Measurements from ENCODE around the gene MAPT. TPM values are rescaled to one million over a fixed set of nuclear protein-coding genes. Genes with fewer than 3 reads are reported as not detected.

Gene MAPT
- total RNA-seq, 4 donors from 2014 or later = 70.3 to 120 (median 82.8) TPM

DNA sequence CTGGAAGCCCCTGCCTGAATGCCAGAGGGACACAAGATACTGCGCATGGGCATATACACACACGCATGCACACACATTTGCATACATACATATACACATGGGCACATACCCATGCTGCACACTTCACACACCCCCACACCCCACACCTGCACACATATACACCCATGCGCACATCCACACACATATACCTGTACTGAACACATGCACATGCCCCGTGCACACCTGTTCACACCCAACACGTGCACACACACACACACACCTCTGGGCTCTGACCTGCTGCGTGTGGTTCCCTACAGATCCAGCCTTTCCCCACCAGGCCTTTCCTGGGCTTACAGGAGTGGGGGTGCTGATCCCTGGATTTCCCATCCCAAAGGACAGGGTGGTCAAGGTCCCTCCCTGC lies 43.3 kb upstream of the MAPT start:
- Histone ChIP-seq H3K4me1 (peaks cover 0 to 4% of the 10 kb centered on the region in 2 donors), H3K27ac (no peak overlapping the region), H3K4me3 (no peak overlapping the region), H3K9me3 (no peaks in the 10 kb centered on the region), H3K36me3 (no peaks in the 10 kb centered on the region), H3K27me3 (no peaks in the 10 kb centered on the region)
- TF ChIP-seq POLR2A (IDR thresholded peaks at IDR 0.05) = no peak
- TF ChIP-seq, protein P1, sequence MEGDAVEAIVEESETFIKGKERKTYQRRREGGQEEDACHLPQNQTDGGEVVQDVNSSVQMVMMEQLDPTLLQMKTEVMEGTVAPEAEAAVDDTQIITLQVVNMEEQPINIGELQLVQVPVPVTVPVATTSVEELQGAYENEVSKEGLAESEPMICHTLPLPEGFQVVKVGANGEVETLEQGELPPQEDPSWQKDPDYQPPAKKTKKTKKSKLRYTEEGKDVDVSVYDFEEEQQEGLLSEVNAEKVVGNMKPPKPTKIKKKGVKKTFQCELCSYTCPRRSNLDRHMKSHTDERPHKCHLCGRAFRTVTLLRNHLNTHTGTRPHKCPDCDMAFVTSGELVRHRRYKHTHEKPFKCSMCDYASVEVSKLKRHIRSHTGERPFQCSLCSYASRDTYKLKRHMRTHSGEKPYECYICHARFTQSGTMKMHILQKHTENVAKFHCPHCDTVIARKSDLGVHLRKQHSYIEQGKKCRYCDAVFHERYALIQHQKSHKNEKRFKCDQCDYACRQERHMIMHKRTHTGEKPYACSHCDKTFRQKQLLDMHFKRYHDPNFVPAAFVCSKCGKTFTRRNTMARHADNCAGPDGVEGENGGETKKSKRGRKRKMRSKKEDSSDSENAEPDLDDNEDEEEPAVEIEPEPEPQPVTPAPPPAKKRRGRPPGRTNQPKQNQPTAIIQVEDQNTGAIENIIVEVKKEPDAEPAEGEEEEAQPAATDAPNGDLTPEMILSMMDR (IDR thresholded peaks at IDR 0.05 in 4 of 5, conservative IDR thresholded peaks at IDR 0.05 in 1 of 5) = no peak
- intact Hi-C loops (cut with DNase I; ENCODE audit: low total_unique reads) (no loop called here), in situ Hi-C loops (cut with MboI; ENCODE audit: low sequenced_read_pairs in 4 of 4) (no loop called here)
- DNase-seq = no peak
- ATAC-seq = no peak

DNA sequence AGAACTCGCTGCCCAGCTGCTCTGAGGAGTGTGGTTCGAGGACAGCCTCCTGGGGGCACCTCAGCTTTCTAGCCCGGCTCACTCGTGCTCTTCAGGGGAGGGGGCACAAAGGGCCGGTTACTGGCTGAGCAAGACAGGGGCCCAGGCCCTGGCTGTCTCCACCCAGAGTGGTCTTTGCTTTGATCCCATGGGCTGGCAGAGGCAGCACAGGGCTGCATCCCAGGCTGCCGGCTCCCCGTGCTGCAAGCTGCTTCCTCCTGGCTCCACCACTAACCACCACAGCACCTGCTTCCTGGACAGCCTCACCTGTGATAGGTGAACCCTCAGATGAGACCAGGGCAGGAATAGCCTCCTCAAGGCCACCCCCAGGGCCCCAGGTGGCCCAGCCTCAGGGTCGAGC lies 42.9 kb upstream of the MAPT start:
- no peak overlapping the region for H3K4me3 ChIP-seq
- H3K4me1 ChIP-seq = peaks cover 0 to 4% of the 10 kb centered on the region in 2 donors
- in situ Hi-C loops (cut with MboI; ENCODE audit: low sequenced_read_pairs in 4 of 4) = no loop called here
- H3K27me3 ChIP-seq = no peaks in the 10 kb centered on the region
- no peak overlapping the region for H3K27ac ChIP-seq
- H3K9me3 ChIP-seq = no peaks in the 10 kb centered on the region
- ATAC-seq (no peak), DNase-seq (no peak)
- intact Hi-C loops (cut with DNase I; ENCODE audit: low total_unique reads) = no loop called here
- TF ChIP-seq, protein P1 (IDR thresholded peaks at IDR 0.05 in 4 of 5, conservative IDR thresholded peaks at IDR 0.05 in 1 of 5) = no peak
- TF ChIP-seq POLR2A (IDR thresholded peaks at IDR 0.05) = no peak
- no peaks in the 10 kb centered on the region for H3K36me3 ChIP-seq

DNA sequence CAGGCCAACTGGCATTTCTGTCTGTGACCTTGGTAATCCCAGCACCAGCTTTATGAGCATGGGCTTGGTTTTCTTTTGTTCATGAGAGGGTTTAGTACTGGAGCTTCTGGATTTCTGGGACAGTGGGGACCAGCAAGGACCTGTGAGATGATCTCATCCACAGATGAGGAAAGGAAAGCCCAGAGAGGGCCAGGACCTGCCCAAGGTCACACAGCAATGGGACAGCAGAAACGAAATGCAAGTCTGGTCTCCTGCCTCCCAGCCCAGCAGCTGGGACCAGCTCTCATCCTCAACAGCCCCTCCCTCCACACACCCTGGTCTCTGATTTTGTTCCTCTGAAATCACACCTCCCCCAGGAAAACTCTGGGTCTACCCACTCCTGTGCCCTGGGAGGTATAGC lies 42.5 kb upstream of the MAPT start:
- no peak for DNase-seq
- in situ Hi-C loops (cut with MboI; ENCODE audit: low sequenced_read_pairs in 4 of 4) = no loop called here
- no peaks in the 10 kb centered on the region for H3K27me3 ChIP-seq
- H3K36me3 ChIP-seq = no peaks in the 10 kb centered on the region
- H3K27ac ChIP-seq = no peak overlapping the region
- ATAC-seq = no peak
- H3K4me3 ChIP-seq = no peak overlapping the region
- H3K4me1 ChIP-seq = peaks cover 0 to 4% of the 10 kb centered on the region in 2 donors
- intact Hi-C loops (cut with DNase I; ENCODE audit: low total_unique reads) = loop anchor here (1.0 kb wide), 1 partner anchor 212 kb away; no protein-coding TSS in a partner anchor
- TF ChIP-seq, protein P1 (IDR thresholded peaks at IDR 0.05 in 4 of 5, conservative IDR thresholded peaks at IDR 0.05 in 1 of 5) = no peak
- H3K9me3 ChIP-seq = no peaks in the 10 kb centered on the region

DNA sequence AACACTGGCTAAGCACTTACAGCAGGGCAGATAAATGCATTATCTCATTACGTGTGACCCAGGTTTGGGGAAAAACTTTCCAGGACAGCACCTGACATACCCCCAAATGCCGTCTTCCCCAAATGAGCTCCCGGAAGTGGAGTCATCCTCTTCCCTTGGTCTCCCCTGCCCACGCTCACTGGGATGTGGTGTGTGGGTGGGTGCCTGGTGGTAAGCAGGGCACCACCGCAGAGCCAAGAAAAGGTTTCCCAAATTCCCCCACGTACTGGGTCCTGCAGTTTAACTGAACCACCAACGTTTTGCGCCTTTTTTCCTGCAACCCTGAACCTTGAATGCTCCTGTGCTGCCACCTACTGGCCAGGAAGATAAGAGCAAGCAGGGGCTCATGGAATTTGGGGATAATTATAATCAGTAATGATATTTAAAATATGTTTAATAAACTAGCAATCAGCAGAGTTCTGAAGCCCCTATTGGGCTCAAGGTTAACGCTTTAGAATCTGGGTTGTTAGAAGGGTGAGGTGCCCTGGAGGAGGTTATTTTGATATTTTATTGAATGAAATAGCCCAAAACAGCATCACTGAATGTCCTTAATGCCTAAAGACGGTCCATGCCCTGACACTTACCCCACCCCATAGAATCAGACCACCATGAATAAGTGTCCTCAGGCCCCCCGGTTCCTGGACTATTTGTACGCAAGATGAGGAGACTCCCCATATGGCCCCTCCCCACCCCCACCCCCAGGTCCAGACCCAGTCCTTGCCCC lies 41.6 kb upstream of the MAPT start:
- Histone ChIP-seq H3K4me1 (peaks cover 0 to 4% of the 10 kb centered on the region in 2 donors), H3K4me3 (no peak overlapping the region), H3K27ac (no peak overlapping the region), H3K27me3 (no peaks in the 10 kb centered on the region), H3K9me3 (no peaks in the 10 kb centered on the region), H3K36me3 (no peaks in the 10 kb centered on the region)
- no peak for TF ChIP-seq POLR2A (IDR thresholded peaks at IDR 0.05)
- TF ChIP-seq, protein P1 (IDR thresholded peaks at IDR 0.05 in 4 of 5, conservative IDR thresholded peaks at IDR 0.05 in 1 of 5) = peak; percentile 63 to 92 (median 80)
- intact Hi-C loops (cut with DNase I; ENCODE audit: low total_unique reads) (loop anchor here (1.0 kb wide), 1 partner anchor 212 kb away; no protein-coding TSS in a partner anchor), in situ Hi-C loops (cut with MboI; ENCODE audit: low sequenced_read_pairs in 4 of 4) (no loop called here)
- ATAC-seq = peak in 1 of 2 donors; percentile 24
- peak in 1 of 2 donors; percentile 31 for DNase-seq
